HG02571 (cell line): ENCODE results near the gene CCDC169.
"Not testable (repeated sequence)": the region's sequence is repeated elsewhere in the genome, so short reads cannot be mapped to it uniquely, and the experiment has no call there.

Experiments used
- ATAC-seq: cut with Tn5 transposase; IDR thresholded peaks from one replicate; pipeline ENCODE4 v1.9.1; 2021; ENCODE audit warnings: mild to moderate bottlenecking, moderate library complexity; ENCODE audit not compliant: unreplicated experiment

CCDC169 gene

GRCh38 chr13:36297366-36298338, at the start of gene CCDC169:
Gene CCDC169, minus strand, starts transcription at chr13:36297814. Its CDS starts 95 bp downstream, at chr13:36297719.
- peak; percentile 67 for ATAC-seq

GRCh38 chr13:36346222-36347083, 48.8 kb upstream of the CCDC169 start, which contains the start of gene SPART:
Gene SPART, minus strand, starts transcription at chr13:36346394. Its CDS starts 10,564 bp downstream, at chr13:36335830.
- ATAC-seq = peak; percentile 95

GRCh38 chr13:36345438-36346221, 48.0 kb upstream of the CCDC169 start:
- ATAC-seq = peak; percentile 27

GRCh38 chr13:36344886-36345437, 47.3 kb upstream of the CCDC169 start:
- ATAC-seq = no peak

- ATAC-seq = no peak
Observed at GRCh38 chr13:36344173-36344572, 46.6 kb upstream of the CCDC169 start.

GRCh38 chr13:36343766-36344165, 46.2 kb upstream of the CCDC169 start:
- ATAC-seq = no peak

GRCh38 chr13:36342715-36343114, 45.1 kb upstream of the CCDC169 start:
- no peak for ATAC-seq

- no peak for ATAC-seq
Observed at GRCh38 chr13:36341718-36342117, 44.1 kb upstream of the CCDC169 start.

GRCh38 chr13:36339600-36340155, 42.1 kb upstream of the CCDC169 start:
- ATAC-seq = no peak

GRCh38 chr13:36337938-36338641, 40.5 kb upstream of the CCDC169 start:
- ATAC-seq = no peak

GRCh38 chr13:36332986-36333385, 35.4 kb upstream of the CCDC169 start:
- no peak for ATAC-seq

- not testable (repeated sequence) for ATAC-seq
Observed at GRCh38 chr13:36332255-36332654, 34.6 kb upstream of the CCDC169 start.

- no peak for ATAC-seq
Observed at GRCh38 chr13:36331280-36331679, 33.7 kb upstream of the CCDC169 start.

GRCh38 chr13:36329361-36329760, 31.7 kb upstream of the CCDC169 start:
- no peak for ATAC-seq

GRCh38 chr13:36328821-36329220, 31.2 kb upstream of the CCDC169 start:
- ATAC-seq = no peak

GRCh38 chr13:36325912-36326311, 28.3 kb upstream of the CCDC169 start:
- ATAC-seq = no peak

- ATAC-seq = not testable (repeated sequence)
Observed at GRCh38 chr13:36324881-36325280, 27.3 kb upstream of the CCDC169 start.

- ATAC-seq = no peak
Observed at GRCh38 chr13:36323951-36324566, 26.4 kb upstream of the CCDC169 start.

GRCh38 chr13:36323408-36323807, 25.8 kb upstream of the CCDC169 start:
- ATAC-seq = no peak
